NB4 (cell line): ENCODE results near the gene PLA2G2F.
A peak's percentile ranks its signal among the peaks of the same experiment; 100 is the strongest.

Experiments
- DNase-seq: peaks from one replicate; pipeline ENCODE4 v3.0.0; 2010; ENCODE audit warnings: low read depth
- H3K4me3 ChIP-seq: one replicate; pipeline ENCODE4 v1.5.1; 2011; ENCODE audit warnings: mild to moderate bottlenecking, low read depth, low read length, moderate library complexity
- MYC ChIP-seq: IDR thresholded peaks from 2 replicates; pipeline ENCODE4 v1.6.1; 2011; ENCODE audit warnings: low read depth, low read length
- POLR2A ChIP-seq: IDR thresholded peaks from 2 replicates; pipeline ENCODE4 v1.6.1; 2011; ENCODE audit warnings: mild to moderate bottlenecking; ENCODE audit not compliant: insufficient read length; ENCODE audit errors: extremely low read depth
- TF ChIP-seq, protein P1 (sequence below): IDR thresholded peaks from one replicate; pipeline ENCODE4 v1.5.1; 2012; ENCODE audit warnings: low read depth, low read length
- TF ChIP-seq, protein P2 (sequence below): IDR thresholded peaks from 2 replicates; pipeline ENCODE4 v1.6.1; 2011; ENCODE audit warnings: low read depth, low read length

PLA2G2F gene

DNA sequence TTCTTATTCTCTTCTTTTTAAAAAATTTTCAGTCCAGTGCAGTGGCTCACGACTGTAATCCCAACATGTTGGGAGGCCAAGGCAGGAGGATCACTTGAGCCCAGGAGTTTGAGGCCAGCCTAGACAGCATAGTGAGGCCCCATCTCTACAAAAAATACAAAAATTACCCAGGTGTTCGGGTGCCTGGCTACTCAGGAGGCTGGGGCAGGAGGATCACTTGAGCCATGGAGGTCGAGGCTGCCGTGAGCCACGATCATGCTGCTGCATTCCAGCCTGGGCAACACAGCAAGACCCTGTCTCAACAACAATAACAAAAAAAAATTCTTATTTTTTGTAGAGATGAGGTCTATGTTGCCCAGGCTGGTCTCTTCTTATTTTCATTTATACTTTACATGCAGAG is 27.7 kb upstream of the PLA2G2F start:
- no peak for TF ChIP-seq MYC
- no peak for TF ChIP-seq POLR2A
- TF ChIP-seq, protein P1, sequence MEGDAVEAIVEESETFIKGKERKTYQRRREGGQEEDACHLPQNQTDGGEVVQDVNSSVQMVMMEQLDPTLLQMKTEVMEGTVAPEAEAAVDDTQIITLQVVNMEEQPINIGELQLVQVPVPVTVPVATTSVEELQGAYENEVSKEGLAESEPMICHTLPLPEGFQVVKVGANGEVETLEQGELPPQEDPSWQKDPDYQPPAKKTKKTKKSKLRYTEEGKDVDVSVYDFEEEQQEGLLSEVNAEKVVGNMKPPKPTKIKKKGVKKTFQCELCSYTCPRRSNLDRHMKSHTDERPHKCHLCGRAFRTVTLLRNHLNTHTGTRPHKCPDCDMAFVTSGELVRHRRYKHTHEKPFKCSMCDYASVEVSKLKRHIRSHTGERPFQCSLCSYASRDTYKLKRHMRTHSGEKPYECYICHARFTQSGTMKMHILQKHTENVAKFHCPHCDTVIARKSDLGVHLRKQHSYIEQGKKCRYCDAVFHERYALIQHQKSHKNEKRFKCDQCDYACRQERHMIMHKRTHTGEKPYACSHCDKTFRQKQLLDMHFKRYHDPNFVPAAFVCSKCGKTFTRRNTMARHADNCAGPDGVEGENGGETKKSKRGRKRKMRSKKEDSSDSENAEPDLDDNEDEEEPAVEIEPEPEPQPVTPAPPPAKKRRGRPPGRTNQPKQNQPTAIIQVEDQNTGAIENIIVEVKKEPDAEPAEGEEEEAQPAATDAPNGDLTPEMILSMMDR = no peak
- TF ChIP-seq, protein P2, sequence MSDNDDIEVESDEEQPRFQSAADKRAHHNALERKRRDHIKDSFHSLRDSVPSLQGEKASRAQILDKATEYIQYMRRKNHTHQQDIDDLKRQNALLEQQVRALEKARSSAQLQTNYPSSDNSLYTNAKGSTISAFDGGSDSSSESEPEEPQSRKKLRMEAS = no peak
- DNase-seq = no peak
- H3K4me3 ChIP-seq = no peak overlapping the region

DNA sequence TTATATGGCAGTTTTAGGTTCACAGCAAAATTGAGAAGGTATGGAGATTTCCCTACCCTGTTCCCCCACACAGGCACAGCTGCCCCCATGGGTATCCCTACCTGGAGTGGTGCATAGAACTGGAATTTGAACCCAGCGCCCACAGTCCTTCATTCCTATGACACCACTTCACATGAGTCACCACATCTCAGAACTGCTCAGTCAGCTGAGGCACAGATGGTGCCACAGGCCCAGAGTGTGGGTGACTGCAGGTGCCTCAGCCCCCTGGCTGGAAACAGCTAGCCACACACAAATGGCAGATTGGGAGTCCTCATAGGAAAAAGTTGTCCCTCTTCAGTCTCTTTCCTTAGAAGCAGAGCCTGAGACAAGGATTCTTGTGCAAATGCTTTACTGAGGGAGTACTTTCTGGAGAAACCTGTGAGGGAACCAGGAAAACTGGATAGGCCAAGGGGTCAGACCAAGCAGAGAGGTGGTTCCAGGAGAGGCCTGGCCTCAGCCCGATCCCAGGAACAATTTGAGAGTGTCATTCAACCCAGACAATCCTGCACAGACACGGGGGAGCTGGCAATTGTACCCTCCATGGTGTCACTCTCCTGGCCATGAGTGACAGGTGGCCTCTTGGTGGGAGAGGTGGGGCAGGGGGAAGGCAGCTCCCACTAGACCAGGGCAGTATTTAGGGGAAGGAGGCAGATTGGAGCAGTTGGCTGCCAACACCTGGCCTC is 26.7 kb upstream of the PLA2G2F start:
- DNase-seq = no peak
- TF ChIP-seq, protein P2 = no peak
- TF ChIP-seq, protein P1 = no peak
- TF ChIP-seq POLR2A (no peak), MYC (no peak)

DNA sequence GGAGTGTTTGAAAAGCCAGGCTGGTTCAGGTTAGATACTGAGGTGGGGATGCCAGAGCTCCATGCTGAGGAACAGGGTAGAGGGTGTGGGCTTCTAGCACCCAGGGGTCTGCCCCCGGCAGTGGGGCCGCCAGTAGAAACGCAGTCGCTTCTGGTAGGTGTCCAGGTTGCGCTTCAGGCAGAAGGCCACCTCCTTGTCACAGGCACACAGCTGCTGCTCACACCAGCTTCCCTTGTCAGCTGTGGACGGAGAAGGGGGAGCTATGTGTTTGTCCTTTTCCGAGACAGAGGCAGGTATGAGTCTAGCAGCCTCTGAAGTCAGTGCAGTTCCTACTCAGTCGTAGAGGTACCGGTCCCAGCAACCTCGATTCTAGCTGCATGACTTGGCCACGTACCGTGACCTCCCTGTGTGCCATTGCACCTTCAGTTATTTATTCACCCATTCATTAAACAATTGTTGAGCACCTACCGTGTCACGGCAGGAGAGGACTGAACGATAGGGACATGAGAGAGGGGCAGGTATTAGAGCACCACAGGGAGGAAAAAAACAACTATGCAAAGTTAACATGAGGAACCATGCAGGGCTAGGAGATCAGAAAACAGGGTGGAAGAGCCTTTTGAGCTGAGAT is 25.0 kb upstream of the PLA2G2F start:
- no peak for DNase-seq
- TF ChIP-seq, protein P1 = no peak
- TF ChIP-seq POLR2A = no peak
- TF ChIP-seq, protein P2 = no peak
- no peak for TF ChIP-seq MYC
- H3K4me3 ChIP-seq = no peak overlapping the region

More for the DNA sequence above, 26.7 kb upstream of the PLA2G2F start:
- H3K4me3 ChIP-seq = no peak overlapping the region

DNA sequence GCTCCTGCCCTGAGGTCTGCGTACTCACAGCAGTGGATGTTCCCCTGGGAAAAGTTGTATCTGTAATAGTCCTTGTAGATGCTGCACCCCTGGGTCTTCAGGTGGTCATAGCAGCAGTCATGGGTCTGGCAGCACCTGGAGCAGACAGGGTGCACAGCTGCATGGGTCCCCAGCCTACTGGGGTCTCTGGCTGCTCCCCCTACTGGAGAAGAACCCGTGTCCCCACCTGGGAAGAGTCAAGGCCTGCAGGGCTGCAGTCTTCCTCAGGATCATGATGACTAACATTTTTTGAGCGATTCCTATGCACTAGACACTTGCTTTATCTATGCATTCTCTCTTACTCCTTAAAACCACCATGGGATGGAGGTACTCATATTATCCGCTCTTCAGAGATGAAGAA is 23.6 kb upstream of the PLA2G2F start:
- no peak overlapping the region for H3K4me3 ChIP-seq
- TF ChIP-seq, protein P1 = peak; percentile 11
- TF ChIP-seq, protein P2 = no peak
- DNase-seq = no peak

DNA sequence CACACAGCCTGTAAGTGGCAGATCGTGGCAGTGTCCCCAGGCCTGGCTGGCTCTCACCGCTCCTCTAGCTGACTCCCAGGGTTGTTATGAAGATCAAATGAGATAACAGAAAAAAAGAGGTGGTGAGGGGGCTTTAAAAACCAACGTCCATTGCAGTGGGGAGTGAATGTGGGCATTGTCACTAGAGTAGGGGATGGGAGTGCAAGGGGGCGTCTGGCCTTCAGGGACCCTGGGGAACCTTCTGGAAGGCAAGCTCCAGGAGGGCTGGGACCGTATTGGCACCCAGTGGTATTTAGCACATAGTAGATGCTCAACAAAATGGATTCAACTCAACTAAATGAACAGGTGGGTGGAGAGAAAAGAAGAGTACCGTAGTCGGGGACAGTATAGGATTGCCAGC is 23.2 kb upstream of the PLA2G2F start:
- no peak for DNase-seq
- TF ChIP-seq, protein P1 = no peak
- TF ChIP-seq MYC = no peak
- TF ChIP-seq POLR2A = no peak
- TF ChIP-seq, protein P2 = no peak
- no peak overlapping the region for H3K4me3 ChIP-seq
